Measurements from ENCODE around the gene EPDR1. TPM values are rescaled to one million over a fixed set of nuclear protein-coding genes. Genes with fewer than 3 reads are reported as not detected.

The EPDR1 gene
- total RNA-seq, 4 donors from 2014 or later, result 2.2 to 4.9 (median 4.2) TPM

- Histone ChIP-seq H3K9me3 (no peaks in the 10 kb centered on the region), H3K27me3 (no peaks in the 10 kb centered on the region), H3K36me3 (no peaks in the 10 kb centered on the region), H3K4me1 (no peaks in the 10 kb centered on the region), H3K27ac (no peak overlapping the region), H3K4me3 (no peak overlapping the region)
- TF ChIP-seq POLR2A (IDR thresholded peaks at IDR 0.05) (no peak), EP300 (IDR thresholded peaks at IDR 0.05) (no peak), CTCF (IDR thresholded peaks at IDR 0.05) (no peak), POLR2AphosphoS5 (IDR thresholded peaks at IDR 0.05) (no peak)
- DNase-seq (ENCODE audit: low spot score in 2 of 2), result no peak
- 81% methylated on average over 2 of the region's 2 CpGs for WGBS
These were observed 56.8 kb downstream of the EPDR1 start for GRCh38 chr7:37977243-37977642.

- no peaks in the 10 kb centered on the region for H3K36me3 ChIP-seq
- DNase-seq (ENCODE audit: low spot score in 2 of 2), result no peak
- H3K4me1 ChIP-seq, result no peaks in the 10 kb centered on the region
- H3K9me3 ChIP-seq, result no peaks in the 10 kb centered on the region
- TF ChIP-seq POLR2A (IDR thresholded peaks at IDR 0.05) (no peak), CTCF (IDR thresholded peaks at IDR 0.05) (no peak), POLR2AphosphoS5 (IDR thresholded peaks at IDR 0.05) (no peak), EP300 (IDR thresholded peaks at IDR 0.05) (no peak)
- H3K27me3 ChIP-seq, result no peaks in the 10 kb centered on the region
- H3K4me3 ChIP-seq, result no peak overlapping the region
- H3K27ac ChIP-seq, result no peak overlapping the region
These were observed 61.2 kb downstream of the EPDR1 start for GRCh38 chr7:37981664-37982063.

GRCh38 chr7:37982423-37982822, 62.0 kb downstream of the EPDR1 start:
- no peaks in the 10 kb centered on the region for H3K36me3 ChIP-seq
- H3K4me3 ChIP-seq, result no peak overlapping the region
- TF ChIP-seq CTCF (IDR thresholded peaks at IDR 0.05) (no peak), EP300 (IDR thresholded peaks at IDR 0.05) (no peak), POLR2A (IDR thresholded peaks at IDR 0.05) (no peak), POLR2AphosphoS5 (IDR thresholded peaks at IDR 0.05) (no peak)
- H3K4me1 ChIP-seq, result no peaks in the 10 kb centered on the region
- H3K27me3 ChIP-seq, result no peaks in the 10 kb centered on the region
- DNase-seq (ENCODE audit: low spot score in 2 of 2), result no peak
- H3K9me3 ChIP-seq, result no peaks in the 10 kb centered on the region
- H3K27ac ChIP-seq, result no peak overlapping the region
- WGBS, result 76% methylated on average over 3 of the region's 3 CpGs

- Histone ChIP-seq H3K4me1 (no peaks in the 10 kb centered on the region), H3K27me3 (no peaks in the 10 kb centered on the region), H3K4me3 (no peak overlapping the region), H3K27ac (no peak overlapping the region), H3K9me3 (no peaks in the 10 kb centered on the region), H3K36me3 (no peaks in the 10 kb centered on the region)
- no peak for TF ChIP-seq CTCF (IDR thresholded peaks at IDR 0.05)
- TF ChIP-seq POLR2AphosphoS5 (IDR thresholded peaks at IDR 0.05), result no peak
- no peak for TF ChIP-seq POLR2A (IDR thresholded peaks at IDR 0.05)
- no peak for TF ChIP-seq EP300 (IDR thresholded peaks at IDR 0.05)
- no peak for DNase-seq (ENCODE audit: low spot score in 2 of 2)
- WGBS, result 54% methylated on average over 5 of the region's 5 CpGs
These were observed 64.4 kb downstream of the EPDR1 start for GRCh38 chr7:37984750-37985390.

- no peak overlapping the region for H3K27ac ChIP-seq
- H3K36me3 ChIP-seq, result no peaks in the 10 kb centered on the region
- WGBS, result 33% methylated on average over 4 of the region's 4 CpGs
- H3K27me3 ChIP-seq, result no peaks in the 10 kb centered on the region
- H3K9me3 ChIP-seq, result no peaks in the 10 kb centered on the region
- no peak for TF ChIP-seq CTCF (IDR thresholded peaks at IDR 0.05)
- no peak for TF ChIP-seq POLR2A (IDR thresholded peaks at IDR 0.05)
- no peak for TF ChIP-seq POLR2AphosphoS5 (IDR thresholded peaks at IDR 0.05)
- no peak overlapping the region for H3K4me3 ChIP-seq
- no peaks in the 10 kb centered on the region for H3K4me1 ChIP-seq
- DNase-seq (ENCODE audit: low spot score in 2 of 2), result no peak
These were observed 66.5 kb downstream of the EPDR1 start for GRCh38 chr7:37986908-37987330.
